ENCODE results near the gene DPH2.

- no peak; the same call in 1 of the 2 replicates for TF ChIP-seq CTCF (IDR thresholded peaks at IDR 0.05)
- no peak for TF ChIP-seq ZNF423 (CRISPR knock-in tag; IDR thresholded peaks at IDR 0.05)
- no peak for TF ChIP-seq CREM (CRISPR knock-in tag; IDR thresholded peaks at IDR 0.05)
- TF ChIP-seq ATF2 (CRISPR knock-in tag; IDR thresholded peaks at IDR 0.05; ENCODE audit: borderline replicate concordance, low read depth): no peak
- no peak for TF ChIP-seq JUN (CRISPR knock-in tag; IDR thresholded peaks at IDR 0.05)
- TF ChIP-seq ZBTB43 (CRISPR knock-in tag; IDR thresholded peaks at IDR 0.05): no peak
- no peak for TF ChIP-seq ZBTB21 (CRISPR knock-in tag; IDR thresholded peaks at IDR 0.05; ENCODE audit: borderline replicate concordance)
- no peak for TF ChIP-seq E2F1 (CRISPR knock-in tag; IDR thresholded peaks at IDR 0.05)
- no peak for TF ChIP-seq IRF1 (CRISPR knock-in tag; IDR thresholded peaks at IDR 0.05)
- no peak for TF ChIP-seq ETV6 (CRISPR knock-in tag; IDR thresholded peaks at IDR 0.05)
- TF ChIP-seq ZNF416 (CRISPR knock-in tag; IDR thresholded peaks at IDR 0.05): no peak
- TF ChIP-seq FOXP1 (CRISPR knock-in tag; IDR thresholded peaks at IDR 0.05; ENCODE audit: borderline replicate concordance): no peak
- no peak for TF ChIP-seq ATF1 (CRISPR knock-in tag; IDR thresholded peaks at IDR 0.05)
These were observed 32.5 kb upstream of the DPH2 start for GRCh38 chr1:43937179-43937865.

All from WTC11 (cell line).